Fibroblast of skin of left quadriceps (primary cell): ENCODE data around the gene LILRA5.
"Not testable (repeated sequence)": the region's sequence is repeated elsewhere in the genome, so short reads cannot be mapped to it uniquely, and the experiment has no call there.

Source experiments
- DNase-seq, 2 experiments: peaks; one replicate each; pipeline ENCODE4 v3.0.0-alpha.2; 2013; ENCODE audit warnings: low read depth in 2 of 2

LILRA5 gene

DNA sequence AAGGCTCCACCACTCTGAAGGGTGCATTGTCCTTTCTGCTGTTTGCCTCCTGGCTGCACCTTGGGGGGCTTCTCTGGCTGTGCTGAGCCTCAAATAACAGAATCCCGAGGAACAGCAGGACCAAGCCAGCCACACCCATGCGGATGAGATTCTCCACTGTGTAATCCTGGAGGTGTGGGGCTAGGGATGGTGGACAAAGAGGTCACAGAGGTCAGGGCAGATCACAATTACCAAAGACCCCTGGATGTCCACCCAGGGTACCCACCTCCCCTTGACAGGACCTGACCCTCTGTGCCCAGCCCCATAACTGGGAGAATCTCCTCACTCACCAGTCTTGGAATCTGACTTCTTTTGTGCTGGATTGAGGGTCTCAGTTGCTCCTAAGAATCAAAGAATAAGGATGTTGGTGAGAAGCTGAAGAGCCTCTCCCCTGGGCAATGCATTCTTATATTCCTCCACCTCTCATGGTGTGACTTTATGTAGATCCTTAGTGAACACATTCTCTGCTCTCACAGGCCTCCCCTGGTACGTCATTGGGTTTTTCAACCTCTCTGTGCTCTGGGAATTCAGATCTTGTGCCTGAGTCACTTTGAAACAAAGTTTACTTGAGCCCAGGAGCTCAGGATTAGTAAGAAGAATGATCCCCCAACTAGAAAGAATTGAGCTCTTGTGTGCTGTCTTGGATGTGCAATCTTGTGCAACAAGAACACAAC, 20.8 kb upstream of the LILRA5 start:
- no peak for DNase-seq

DNA sequence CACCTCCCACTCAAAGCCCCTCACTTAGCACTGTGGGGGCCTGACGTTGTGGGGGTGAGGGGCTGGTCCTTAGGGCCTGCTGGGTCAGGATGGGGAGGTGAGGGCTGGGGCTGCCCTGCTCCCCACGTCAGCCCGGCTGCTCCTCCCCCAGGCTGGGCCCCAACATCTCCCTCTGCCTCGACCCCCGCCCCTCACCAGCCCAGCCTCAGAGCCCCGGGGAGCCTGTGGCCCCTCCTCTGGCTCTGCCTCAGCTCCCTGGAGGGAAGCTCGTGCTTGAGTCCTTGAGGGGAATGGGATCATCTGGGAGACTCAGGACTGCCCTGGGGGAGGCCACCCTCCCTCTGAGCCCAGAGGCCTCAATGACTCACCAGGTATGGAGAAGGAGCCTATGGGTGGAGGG, 19.2 kb upstream of the LILRA5 start:
- no peak for DNase-seq

DNA sequence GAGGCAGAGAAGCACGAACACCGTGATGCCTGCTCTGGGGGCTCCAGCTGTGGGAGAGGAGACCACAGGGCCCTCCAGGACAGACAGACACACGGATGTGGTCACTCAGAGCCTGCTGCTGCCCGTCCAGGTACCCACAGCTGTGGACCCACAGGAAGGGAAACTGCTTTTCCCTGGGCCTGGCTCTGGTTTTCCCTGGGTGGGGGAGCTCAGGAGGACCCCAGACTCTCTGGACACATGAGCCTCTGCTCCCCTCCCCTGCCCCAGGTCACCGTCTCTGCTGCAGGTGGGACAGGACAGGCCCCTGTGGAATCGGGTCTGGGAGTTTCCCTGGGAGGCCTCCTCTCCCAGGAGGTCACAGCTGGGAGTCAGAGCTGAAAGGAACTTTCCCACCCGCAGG, 18.7 kb upstream of the LILRA5 start:
- DNase-seq, result no peak

DNA sequence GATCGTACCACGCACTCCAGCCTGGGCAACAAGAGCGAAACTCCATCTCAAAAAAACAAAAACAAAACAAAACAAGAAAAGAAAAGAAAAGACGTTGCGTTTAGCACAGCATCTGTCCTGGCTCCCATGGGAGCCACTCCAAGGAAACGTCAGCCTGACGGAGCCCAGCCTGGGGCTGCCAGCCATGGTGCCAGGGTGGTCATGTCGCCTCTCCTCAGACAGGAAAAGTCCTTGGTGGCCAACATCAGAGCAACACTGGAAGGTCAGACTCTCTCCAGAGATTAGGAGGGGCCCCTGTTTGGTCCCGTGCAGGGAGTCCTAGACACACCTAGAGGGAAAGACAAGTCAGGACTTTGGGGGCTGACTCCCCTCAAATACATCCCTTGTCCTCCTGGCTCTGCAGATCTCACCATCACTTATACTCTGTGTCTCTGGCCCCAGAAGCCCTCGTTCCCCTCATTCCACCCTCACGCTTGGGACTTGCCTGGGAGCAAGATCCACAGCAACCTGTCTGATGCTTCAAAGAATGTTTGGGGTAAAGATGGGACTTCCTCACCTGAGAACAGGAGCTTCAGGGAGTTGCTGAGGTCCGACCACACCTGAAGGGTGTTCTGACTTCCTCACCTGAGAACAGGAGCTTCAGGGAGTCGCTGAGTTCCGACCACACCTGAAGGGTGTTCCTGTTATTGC, 16.7 kb upstream of the LILRA5 start:
- no peak for DNase-seq

DNA sequence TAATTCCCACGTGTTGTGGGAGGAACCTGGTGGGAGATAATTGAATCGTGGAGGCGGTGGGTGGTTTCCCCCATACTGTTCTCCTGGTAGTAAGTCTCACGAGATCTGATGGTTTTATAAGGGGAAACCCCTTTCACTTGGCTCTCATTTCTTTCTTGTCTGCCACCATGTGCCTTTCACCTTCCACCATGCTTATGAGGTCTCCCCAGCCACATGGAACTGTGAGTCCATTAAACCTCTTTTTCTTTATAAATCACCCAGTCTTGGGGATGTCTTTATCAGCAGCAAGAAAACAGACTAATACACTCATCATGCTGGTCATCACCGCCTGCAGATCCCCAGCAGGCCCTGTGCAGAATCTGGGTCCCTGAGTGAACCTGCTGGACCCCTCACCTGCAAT, 15.8 kb upstream of the LILRA5 start:
- DNase-seq, result not testable (repeated sequence)

DNA sequence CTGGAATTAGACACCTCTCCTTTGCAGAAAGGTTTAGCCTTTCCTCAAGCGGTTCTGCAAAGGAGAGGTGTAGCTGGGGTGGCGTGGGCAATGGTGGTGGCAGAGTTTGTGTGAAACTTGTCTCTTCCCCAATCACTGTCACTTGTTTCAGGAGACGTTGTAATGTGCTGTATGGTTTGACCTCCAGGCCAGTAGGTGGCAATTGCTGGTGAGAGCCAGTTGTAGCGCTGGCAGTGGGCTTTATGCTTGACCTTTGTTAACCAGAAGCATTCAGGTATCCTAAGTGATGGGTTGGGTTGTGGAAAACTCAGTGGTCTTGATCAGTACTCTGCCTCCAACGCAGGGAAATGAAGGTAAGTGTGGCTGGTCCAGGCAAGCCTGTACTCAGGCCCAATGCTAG, 12.7 kb upstream of the LILRA5 start:
- no peak for DNase-seq

DNA sequence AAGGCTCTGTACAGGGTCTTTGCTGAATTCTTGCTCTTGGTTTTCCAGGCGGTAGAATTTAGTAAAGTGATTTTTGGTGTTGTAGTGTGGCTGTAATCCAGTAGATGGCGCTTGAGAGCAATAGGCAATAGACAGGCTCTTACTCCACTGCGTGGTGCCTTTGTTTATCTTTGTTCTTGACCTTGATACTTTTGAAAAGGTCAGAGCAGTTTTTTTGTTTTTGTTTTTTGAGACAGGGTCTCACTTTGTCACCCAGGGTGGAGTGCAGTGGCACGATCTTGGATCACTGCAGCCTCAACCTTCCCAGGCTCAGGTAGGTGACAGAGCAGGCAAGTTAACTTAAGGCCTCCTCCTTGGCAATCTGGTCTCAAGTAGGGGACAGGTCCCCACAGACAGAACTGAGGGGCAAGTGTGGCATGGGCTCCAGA, 12.2 kb upstream of the LILRA5 start:
- DNase-seq, result no peak

DNA sequence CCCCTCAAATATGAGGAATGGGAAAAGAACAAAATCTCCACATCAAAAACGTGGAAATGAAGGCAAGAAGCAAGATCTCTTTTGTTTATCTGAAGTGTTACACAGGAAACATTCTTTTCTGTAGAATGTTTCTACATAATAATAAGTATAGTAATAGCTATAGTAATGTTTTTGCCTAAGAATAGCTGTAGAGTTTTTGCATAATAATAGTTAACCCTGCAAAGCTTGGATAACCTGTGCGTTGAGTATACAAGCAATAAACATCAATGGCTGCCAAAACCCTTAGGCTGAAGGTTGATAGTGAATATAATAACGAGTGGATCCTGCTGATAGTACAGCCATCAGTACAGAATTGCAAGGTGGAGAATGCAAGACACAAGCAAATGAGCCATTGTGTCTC, 11.1 kb upstream of the LILRA5 start:
- DNase-seq, result no peak

DNA sequence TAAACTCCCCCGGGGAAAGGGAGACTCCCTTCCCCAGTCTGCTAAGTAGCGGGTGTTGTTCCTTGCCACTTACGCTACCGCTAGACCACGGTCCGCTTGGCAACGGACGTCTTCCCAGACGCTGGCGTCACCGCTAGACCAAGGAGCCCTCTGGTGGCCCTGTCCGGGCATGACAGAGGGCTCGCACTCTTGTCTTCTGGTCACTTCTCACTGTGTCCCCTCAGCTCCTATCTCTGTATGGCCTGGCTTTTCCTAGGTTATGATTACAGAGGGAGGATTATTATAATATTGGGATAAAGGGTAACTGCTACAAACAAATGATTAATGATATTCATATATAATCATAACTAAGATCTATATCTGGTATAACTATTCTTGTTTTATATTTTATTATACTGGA, 10.0 kb upstream of the LILRA5 start:
- DNase-seq, result not testable (repeated sequence)

DNA sequence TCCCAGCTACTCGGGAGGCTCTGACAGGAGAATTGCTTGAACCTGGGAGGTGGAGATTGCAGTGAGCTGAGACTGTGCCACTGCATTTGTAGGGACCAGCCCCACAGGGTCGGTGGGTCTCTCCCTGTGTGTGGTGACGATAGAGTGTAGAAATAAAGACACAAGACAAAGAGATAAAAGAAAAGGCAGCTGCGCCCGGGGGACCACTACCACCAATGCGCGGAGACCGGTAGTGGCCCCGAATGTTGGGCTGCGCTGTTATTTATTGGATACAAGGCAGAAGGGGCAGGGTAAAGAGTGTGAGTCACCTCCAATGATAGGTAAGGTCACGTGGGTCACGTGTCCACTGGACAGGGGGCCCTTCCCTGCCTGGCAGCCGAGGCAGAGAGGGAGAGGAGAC, 9.3 kb upstream of the LILRA5 start:
- not testable (repeated sequence) for DNase-seq

DNA sequence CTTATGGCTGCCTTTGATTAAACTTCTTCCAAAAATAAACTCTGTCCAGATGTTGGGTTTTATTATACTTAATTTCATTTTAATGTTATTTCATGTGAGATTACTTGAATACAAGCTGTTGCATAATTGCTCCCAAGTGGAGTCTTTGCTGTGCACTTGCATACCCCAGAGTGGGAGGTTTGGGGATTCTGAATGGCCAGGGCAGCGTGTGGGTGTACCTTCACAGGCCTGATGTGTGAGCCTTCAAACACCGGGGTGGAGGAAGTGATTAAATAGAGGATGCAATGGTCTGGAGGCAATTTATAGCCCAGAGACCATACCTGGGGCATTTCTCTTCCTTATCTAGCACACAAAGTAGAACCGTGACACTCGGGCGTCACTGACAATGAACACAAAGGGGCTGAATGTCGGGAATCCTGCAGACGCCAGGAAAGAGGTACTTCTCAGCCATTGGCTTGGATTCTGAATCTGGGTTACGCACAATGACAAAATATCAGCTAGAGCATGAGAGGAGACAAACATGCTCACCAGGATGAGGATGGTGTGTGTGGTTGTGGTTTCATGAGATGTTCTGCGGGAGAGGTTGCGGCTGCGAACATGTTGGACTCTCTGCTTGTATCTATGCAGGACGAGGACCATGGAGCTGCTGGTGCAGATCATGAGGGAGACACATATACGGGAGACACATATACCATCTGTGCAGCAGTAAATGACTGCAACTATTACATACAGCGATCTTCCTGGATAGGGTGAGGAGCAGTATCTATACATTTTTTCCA, 7.1 kb upstream of the LILRA5 start:
- DNase-seq, result no peak

DNA sequence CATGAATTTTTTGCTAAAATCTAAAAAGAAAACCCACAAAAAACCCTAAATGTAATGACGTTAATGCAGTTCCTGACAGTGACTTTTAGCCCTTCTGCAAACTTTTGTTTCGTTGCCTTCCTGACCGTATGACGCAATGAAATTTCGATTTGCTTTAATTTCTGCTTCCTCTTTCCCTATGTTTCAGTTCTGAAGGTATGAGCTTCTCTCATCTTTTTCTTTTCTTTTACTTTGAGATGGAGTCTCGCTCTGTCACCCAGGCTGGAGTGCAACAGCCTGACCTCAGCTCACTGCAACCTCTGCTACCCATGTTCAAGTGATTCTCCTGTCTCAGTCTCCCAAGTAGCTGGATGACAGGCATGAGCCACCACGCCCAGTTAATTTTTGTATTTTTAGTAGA, 6.1 kb upstream of the LILRA5 start:
- no peak for DNase-seq

DNA sequence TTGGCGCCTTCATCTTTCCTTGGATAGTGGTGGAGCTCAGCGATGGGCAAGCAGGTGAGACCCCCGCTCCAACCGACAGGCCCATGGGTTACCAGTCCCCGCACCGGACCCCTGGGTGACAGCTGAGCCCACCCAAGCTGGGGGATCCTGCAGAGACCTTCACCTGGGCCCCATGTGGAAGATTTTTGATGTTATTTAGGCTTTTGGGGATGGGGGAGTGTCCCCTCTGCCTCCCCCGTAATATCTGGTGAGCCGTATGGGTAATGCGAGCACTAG, 4.9 kb upstream of the LILRA5 start:
- no peak for DNase-seq

DNA sequence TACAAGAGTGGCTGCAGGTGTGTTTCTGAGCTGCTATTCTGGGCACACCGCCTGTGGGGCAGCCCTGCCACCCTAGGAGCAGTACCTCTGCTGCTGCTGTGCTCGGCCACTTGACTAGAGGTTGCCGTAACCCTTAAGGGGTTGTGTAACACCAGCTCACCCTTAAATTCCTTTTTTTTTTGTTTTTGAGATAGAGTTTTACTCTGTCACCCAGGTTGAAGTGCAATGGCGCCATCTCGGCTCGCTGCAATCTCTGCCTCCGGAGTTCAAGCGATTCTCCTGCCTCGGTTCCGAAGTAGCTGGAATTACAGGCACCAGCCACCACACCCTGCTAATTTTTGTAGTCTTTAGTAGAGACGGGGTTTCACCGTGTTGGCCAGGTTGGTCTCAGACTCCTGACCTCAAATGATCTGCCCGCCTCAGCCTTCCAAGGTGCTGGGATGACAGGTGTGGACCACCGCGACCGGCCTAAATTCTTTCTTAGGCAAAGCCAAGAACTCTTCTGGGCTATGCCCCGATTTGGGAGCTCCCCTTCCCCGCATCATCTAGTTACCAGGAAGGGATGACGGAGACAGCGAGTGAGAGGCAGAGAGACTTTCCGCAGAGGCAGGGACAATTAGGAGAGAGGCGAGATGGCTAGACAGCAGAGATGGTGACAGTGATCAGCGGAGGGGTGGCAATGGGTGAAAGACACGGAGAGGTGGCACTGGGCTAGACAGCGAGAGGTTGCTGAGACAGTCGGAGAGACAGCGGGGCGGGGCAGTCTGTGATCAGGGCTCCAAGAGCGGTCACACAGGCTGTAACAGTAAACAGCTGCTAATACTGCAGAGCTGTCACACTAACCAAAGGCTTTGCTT, 4.4 kb upstream of the LILRA5 start:
- no peak for DNase-seq

DNA sequence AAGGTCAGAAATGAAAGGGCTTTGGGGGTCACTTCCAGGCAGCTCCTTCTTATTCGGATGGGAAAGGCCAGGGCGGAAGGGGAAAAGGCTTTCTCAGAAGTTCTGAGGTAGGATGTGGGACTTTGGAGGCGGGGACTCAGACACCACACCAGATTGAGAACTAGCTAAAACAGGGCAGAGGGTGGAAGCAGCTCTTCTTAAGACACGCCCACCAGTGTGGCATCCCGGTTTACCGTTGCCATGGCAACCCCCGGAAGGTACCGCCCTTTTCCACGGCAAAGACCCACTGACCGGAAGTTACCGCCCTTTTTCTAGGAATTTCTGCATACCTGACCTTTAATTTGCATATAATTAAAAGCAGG, 3.8 kb upstream of the LILRA5 start:
- DNase-seq, result no peak

DNA sequence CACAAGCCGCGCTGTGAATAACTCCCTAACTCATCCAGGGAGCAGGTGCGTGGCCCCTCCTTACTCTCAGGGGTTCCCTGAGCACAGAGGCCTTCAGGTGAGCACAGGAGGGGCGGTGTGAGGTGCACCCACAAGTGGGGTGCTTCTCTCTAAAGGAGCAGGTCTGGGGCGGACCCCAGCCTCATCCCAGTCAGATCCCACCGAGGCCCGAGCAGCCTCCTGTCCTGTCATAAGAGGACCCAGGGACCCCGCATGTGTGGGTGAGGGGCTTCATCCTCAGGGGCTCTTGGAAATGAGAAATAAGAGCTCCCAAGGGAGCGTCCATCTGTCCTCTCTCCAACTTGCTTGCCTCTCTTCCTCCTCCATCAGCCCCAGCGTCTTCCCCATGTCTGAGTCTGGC, 3.0 kb upstream of the LILRA5 start:
- no peak for DNase-seq

DNA sequence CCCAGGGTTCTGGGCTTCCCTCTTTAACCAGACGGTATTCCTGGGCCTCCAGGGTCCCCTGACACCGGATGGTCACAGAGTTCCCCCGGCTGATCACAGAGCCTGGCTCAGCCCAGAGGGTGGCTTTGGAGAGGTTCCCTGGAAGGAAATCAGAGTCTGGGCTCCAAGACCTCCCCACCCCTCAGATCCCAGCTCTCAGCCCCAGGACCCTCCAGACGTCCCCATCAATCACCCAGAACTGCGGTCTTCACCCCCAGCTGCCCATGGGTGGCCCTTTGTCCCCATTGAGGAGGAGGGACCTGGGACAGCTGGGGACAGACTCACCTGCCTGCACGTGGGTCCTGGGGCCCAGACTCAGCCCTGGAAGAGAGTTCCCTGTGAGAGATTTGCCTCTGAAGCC, 955 bp downstream of the LILRA5 start:
- no peak for DNase-seq

DNA sequence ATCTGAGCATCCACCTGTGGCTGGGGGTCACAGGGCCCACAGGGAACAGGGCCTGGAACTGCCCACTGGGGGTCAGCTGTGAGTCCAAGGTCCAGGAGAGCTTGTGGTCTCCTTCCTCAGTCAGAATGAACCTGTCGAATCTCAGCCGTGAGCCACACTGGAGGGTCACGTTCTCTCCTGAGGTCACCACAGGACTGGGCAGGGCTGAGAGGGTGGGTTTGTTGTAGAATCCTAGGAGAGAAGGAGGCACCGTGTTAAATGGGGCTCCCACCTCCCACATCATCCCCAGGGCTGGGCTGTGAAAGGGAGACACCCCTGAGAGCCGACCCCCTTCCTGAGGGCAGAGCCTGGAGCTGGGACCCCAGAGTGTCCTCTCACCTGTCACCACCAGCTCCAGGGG, 1.5 kb downstream of the LILRA5 start:
- DNase-seq, result no peak

DNA sequence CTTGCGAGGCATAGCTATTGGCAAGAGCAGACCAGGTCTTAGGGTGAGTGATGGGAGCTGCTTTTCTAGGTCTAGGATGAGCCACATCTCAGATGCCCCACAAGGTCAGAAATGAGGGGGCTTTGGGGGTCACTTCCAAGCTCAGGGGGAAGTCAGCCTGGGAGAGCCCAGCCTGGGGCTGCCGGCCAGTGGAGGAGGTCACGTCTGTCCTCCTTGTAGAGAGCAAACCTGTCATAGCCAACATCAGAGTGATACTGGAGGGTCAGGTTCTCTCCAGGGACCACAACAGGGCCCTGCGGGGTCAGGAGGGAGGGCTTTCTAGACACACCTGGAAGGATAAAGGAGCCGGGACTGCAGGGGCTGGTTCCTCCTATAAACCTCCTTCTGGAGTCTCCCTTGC, 2.4 kb downstream of the LILRA5 start:
- DNase-seq, result no peak

DNA sequence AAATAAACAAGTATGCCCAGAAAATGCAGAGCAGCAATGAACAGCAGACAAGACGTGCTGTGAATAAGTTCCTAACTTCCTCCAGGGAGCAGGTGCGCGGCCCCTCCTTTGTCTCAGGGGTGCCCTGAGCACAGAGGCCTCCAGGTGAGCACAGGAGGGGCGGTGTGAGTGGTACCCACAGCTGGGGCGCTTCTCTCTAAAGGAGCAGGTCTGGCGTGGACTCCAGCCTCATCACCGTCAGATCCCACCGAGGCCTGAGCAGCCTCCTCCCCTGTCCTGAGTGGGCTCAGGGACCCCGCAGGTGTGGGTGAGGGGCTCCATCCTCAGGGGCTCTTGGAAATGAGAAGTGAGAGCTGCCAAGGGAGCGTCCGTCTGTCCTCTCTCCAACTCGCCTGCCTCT, 3.2 kb downstream of the LILRA5 start:
- no peak for DNase-seq

DNA sequence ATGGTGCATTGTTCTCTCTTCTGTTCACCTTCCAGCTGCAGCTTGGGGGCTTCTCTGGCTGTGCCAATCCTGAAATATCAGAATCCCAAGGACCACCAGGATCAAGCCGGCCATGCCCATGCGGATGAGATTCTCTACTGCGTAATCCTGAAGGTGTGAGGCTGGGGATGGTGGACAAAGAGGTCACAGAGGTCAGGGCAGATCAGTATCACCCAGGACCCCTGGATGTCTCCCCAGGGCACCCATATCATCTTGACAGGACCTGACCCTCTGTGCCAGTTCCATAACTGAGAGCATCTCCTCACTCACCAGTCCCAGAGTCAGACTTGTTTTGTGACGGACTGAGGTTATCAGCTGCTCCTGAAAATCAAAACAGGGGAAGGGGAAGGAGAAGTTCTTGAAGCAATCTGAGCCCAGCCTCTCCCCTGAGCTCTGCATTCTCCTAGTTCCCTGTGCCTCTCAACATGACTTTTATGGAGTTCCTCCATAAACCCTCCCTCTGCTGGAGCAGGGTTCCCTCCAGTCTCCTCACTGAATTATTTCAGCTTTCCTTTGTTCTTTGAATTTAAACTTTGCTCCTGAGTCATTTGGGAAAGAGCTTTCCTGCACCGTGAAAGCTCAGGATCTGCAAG, 5.5 kb downstream of the LILRA5 start:
- DNase-seq, result no peak

DNA sequence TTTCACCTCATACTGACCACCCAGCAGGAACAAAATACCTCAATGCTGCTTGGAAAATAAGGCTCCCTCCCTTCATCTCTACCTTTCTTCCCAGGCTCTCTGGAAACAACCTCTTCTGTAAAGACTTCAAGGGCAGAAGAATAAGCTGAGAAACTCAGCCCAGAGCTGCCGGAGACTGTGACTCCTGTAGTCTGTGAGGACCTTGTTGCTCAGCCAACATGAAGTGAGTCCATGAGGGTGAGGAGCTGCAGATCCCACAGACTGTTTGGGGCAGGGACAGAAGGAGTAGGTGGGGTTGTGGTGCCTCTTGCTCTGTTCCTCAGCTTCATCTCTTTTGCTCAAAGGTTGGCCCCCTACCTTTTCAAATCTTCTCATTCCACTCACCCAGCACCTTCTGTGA, 7.8 kb downstream of the LILRA5 start:
- DNase-seq, result no peak
